Measurements from ENCODE around the gene CSF3.

GRCh38 chr17:40022961-40023541, 7.8 kb downstream of the CSF3 start:
- TF ChIP-seq CTCF (IDR thresholded peaks at IDR 0.05; ENCODE audit: low read depth, low read length, missing input control) (no peak), YY1 (IDR thresholded peaks at IDR 0.05) (no peak), TAF1 (conservative IDR thresholded peaks at IDR 0.05) (no peak), FOXA1 (IDR thresholded peaks at IDR 0.05) (no peak), RAD21 (IDR thresholded peaks at IDR 0.05) (no peak), SP1 (IDR thresholded peaks at IDR 0.05) (no peak), REST (IDR thresholded peaks at IDR 0.05) (no peak), MAX (IDR thresholded peaks at IDR 0.05) (no peak), ATF3 (IDR thresholded peaks at IDR 0.05) (no peak), ZBTB33 (IDR thresholded peaks at IDR 0.05) (no peak), EGR1 (IDR thresholded peaks at IDR 0.05; ENCODE audit: low read depth in 2 of 2) (no peak), HNF4G (IDR thresholded peaks at IDR 0.05) (no peak), JUND (IDR thresholded peaks at IDR 0.05) (no peak), NR2F2 (IDR thresholded peaks at IDR 0.05) (no peak)

Data from liver (tissue), 3 donors.